Fibroblast of mammary gland (primary cell): ENCODE results near the gene CENPM.
"Not testable (repeated sequence)": the region's sequence is repeated elsewhere in the genome, so short reads cannot be mapped to it uniquely, and the experiment has no call there.

Experiments used
- DNase-seq: peaks from one replicate; pipeline ENCODE4 v3.0.0-alpha.2; 2010; ENCODE audit warnings: low read depth
- H3K4me3 ChIP-seq: 2 replicates; pipeline ENCODE4 v1.5.1; 2011; ENCODE audit warnings: low read depth, mild to moderate bottlenecking, low read length, moderate library complexity; ENCODE audit not compliant: control insufficient read depth
- CTCF ChIP-seq: conservative IDR thresholded peaks from 2 replicates; pipeline ENCODE4 v1.5.1; 2011; ENCODE audit warnings: low read depth, low read length, inconsistent platforms; ENCODE audit not compliant: control insufficient read depth, insufficient read depth

CENPM gene

GRCh38 chr22:41951898-41952474, 5.0 kb upstream of the CENPM start, which contains the start of gene SMIM45:
SMIM45 (plus strand) TSS chr22:41952150.
- no peak for DNase-seq
- H3K4me3 ChIP-seq, result no peak within 1 kb of the TSS
- no peak for TF ChIP-seq CTCF

GRCh38 chr22:41949297-41949965, 2.5 kb upstream of the CENPM start:
- H3K4me3 ChIP-seq, result no peak overlapping the region
- DNase-seq, result no peak
- no peak for TF ChIP-seq CTCF

- not testable (repeated sequence) for H3K4me3 ChIP-seq, DNase-seq
These were observed 2.0 kb upstream of the CENPM start for GRCh38 chr22:41948928-41949296.

GRCh38 chr22:41948142-41948541, 1.2 kb upstream of the CENPM start:
- no peak for TF ChIP-seq CTCF
- H3K4me3 ChIP-seq, result no peak overlapping the region
- no peak for DNase-seq

- no peak for DNase-seq
- TF ChIP-seq CTCF, result no peak
- H3K4me3 ChIP-seq, result peak overlapping the region; percentile 81
These were observed 600 bp upstream of the CENPM start for GRCh38 chr22:41947424-41948080.

- DNase-seq, result peak; percentile 36
- no peak for TF ChIP-seq CTCF
- no peak overlapping the region for H3K4me3 ChIP-seq
These were observed 3.2 kb downstream of the CENPM start for GRCh38 chr22:41943661-41944209.
